ENCODE data around the gene DGKD.

Gene DGKD

GRCh38 chr2:233433029-233433428 is 78.7 kb downstream of the DGKD start:
- no peak for DNase-seq

DNA sequence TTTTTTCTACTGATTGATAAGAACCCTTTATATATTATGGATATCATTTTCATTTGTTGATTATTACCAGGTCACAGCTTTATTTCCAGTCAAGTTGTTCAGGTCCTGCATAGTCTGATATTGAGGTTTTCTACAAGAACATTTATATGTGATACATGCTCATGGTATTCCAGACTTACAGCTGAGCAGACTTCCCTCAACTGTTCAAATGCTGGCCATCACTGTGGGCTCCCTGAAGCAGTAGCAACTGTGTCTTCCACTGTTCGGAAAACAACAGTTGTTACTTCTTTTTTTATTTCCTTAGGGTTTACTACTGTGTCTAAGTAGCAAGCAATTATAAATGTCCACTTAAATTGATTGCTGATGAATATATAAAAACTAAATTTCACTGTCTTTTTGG is 79.5 kb downstream of the DGKD start:
- no peak for DNase-seq

DNA sequence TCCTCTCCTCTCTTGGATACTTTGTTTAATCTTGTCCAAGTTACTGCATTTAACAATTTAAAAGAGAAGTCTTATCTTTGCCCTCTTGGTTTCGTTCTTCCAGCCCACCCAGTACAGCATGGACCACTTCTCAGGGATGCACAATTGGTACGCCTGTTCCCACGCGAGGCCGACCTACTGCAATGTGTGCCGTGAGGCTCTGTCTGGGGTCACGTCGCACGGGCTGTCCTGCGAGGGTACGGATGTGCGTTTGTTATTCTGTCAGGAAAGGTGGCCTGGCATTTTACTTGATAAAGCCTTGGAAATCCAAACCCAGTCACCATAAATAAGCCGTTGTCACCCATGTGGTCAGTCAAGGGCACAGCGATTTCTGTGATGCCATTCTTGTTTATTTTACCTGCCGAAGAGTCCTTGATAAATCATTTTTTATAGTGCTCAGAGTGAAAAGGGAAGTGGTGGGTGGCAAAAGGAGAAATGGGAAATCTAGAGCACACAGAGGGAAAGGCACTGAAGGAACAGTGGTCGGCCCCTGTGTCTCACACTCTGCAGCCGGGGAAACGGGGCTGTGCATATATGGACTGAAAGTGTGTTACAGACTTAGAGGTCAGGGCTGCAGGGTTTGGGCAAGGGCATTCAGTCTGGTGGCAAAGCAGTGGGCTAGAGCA is 80.5 kb downstream of the DGKD start:
- no peak for DNase-seq

GRCh38 chr2:233435436-233436190 is 81.3 kb downstream of the DGKD start:
- no peak for DNase-seq

- DNase-seq, result no peak
These were observed 81.9 kb downstream of the DGKD start for GRCh38 chr2:233436191-233436581.

GRCh38 chr2:233436691-233437438 is 82.6 kb downstream of the DGKD start:
- no peak for DNase-seq

DNA sequence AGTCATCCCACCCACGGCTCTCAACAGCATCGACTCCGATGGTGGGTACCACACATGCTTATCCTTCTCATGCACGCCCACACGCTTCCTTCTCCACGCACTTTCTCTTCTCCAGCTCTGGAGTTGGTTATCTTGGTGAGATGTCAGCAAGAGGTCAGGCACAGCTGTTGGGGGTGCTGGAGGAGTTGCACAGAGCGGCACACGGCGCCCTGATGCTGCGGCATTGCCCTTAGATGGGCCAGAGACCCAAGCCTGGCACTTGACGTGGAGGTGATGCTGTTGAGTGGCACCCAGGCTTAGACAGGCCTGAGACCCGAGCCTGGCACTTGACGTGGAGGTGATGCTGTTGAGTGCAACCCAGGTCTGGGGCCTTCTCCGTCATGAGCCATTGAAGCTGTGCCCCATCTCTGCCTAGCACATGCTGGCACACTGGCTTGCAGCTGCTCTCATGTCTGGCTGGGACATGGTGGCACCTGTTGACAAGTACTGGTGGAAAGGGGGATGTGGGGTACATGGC is 83.2 kb downstream of the DGKD start:
- no peak for DNase-seq

DNA sequence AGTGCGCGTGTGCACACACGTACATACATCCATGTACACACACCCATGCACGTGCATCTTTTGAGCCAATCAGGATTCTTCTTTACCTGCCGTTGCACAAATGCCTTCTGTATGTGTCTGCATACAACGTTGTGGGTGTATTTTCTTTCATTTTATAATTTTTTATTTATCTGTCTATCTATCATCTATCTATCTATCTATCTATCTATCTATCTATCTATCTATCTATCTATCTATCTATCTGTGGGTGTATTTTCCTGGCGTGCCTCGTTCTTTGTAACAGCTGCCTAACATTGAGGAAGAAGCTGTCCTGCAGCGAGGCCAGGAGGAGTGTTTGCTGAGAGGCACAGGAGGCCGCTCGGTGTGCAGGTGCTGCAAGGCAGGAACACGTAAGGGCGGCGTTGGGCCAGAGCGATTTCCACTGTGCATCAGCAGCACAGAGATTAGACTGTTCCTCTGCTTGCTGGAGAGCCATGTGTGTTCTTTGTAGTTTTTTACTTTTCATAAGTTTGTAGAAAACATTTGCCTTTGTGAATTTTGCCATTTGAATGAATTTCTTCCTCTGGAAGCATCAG is 84.4 kb downstream of the DGKD start:
- no peak for DNase-seq

- no peak for DNase-seq
These were observed 84.9 kb downstream of the DGKD start for GRCh38 chr2:233439191-233439590.

DNA sequence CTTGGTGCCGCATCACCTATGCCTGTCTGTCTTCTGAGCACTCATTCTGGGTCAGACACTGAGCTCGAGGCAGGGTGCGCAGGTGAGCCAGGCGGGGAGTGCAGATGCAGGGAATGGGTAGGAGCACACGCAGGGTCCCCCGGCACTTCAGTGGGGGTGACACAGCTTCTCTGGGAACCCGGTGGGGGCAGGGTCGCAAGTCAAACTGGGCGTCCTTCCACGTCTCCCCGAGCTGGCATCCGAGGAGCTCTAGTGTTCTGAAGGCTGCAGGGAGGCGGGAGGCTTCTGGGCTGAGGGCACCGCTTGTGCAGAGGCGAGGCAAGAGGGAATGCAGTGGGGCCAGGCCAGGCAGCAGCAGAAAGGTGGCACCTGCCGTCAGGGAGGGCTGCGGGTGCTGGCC is 86.0 kb downstream of the DGKD start:
- DNase-seq, result no peak

DNA sequence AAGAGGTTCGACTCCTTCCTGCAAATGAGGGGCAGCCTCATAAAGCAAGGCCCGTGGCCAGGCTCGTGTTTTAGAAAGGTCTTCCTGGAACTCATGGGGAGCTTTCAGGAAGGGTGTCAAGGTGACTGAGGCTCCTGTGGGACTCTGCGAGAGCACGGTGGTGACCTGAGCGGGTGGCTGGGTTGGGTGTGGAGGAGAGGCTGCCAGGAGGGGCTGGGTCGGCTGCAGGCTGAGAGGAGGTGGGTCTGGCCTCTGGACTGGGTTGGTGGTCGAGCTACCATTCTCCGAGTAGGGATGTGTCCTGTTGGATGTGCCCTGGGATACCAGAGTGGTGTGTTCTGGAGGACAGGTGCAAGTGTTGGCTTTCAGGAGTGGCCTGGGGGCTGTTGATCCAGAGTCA is 86.4 kb downstream of the DGKD start:
- DNase-seq, result no peak

DNA sequence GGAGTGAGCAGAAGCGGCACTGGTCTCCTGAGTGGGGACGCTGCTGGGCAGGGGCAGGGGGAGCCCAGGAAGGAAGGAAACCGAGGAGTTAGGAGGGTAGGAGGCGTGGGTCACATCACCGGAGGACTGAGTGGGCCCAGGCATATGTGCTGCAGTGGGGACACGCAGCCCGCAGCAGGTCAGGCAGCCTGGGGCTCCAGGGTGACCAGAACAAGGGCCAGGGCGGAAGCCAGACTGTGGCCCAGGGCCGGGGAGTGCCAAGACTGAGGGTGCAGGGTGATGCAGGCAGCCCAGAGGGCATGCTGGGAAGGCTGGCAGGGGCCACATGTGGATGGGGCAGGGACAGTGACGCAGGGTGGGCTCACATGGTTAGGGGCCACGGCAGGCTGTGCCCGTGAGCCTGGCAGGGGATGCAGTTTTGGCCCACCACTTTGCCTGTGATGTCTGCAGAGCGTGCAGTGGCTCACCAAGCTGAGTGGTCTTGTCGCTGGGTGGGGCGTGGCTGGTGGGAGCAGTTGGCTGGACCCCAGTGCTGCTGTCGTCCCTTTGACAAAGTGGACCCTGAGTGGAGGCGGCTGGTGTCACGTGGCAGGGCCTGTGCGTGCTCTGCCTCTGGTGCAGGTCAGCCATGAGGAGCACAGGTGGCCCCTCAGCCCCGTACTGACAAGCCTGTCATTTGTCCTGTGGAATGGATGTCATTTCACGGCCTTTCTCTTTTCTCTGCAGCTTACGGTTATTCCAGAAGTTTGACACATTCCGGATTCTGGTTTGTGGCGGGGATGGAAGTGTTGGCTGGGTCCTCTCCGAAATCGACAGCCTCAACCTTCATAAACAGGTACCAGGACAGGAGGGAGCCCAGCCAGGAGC is 87.1 kb downstream of the DGKD start:
- no peak for DNase-seq

GRCh38 chr2:233442028-233442310 is 87.7 kb downstream of the DGKD start:
- DNase-seq, result no peak

DNA sequence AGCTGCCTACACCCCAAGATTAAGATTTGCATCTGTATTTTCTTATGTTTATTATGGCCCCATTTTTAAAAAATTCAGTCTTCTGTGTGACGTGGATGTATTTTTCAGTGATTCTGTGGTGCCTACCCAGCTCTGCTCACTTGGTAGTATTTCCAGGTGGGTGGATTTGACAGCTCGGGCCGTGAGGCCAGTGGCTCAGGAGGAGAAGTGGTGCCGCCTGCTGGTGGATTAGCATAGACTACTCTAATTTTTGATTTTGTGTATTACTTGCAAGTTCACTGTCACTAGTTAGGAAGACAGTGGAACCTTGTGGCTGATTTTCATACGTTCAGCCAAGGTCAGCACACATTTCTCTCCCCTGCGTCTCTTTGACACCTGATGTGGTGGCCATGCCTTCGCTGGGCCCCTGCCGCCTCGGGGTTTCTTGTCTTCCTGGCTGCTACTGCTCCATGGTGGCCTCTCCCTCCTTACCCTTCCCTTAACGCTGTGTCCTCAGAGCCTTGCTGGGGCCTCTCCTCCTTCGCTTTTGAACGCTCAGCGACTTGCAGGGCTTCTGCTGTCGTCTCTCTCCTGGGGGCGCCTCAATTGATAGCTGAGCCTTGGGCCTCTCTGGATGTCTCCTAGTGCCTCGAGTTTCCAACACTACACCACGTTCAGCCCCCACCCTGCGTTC is 89.4 kb downstream of the DGKD start:
- DNase-seq, result no peak

DNA sequence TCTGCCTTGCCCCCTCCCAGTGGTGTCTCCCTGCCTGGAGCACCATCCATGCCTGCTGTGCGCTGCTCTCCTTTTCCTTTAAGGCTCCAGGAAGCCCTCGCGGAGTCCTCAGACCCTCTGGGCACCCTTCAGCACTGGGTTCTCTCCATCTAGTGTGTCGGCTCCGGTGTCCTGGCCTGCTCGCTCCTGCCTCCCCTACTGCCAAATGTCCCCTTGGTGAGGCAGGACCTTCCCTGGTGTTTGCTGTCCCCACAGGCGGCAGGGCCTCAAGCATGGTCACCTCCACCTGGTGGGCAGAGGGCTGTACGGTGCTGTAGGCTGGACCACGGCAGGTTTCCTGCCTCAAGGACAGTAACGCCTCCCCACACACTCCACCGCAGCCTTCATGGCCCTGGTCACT is 90.2 kb downstream of the DGKD start:
- DNase-seq, result no peak

- DNase-seq, result no peak
These were observed 91.0 kb downstream of the DGKD start for GRCh38 chr2:233445152-233445830.

DNA sequence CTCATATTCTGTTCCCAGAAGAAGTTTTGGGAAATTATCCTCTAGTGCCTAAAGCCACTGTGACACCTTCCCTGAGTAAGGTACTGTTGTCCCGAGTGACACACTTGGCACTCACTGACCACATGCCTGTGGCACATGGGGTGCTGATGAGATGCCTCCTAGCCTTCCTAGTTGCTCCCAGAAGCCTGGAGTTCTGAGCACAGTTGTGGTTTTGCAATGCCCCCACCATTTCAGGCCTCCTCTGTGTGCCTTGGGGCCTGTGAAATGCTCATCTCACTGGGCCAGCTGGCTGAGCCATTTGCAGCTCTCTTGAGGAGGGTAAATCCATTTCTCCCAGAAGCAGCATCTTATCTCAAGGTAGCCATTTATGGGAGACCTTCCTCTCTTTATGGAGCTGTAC is 91.8 kb downstream of the DGKD start:
- DNase-seq, result no peak

DNA sequence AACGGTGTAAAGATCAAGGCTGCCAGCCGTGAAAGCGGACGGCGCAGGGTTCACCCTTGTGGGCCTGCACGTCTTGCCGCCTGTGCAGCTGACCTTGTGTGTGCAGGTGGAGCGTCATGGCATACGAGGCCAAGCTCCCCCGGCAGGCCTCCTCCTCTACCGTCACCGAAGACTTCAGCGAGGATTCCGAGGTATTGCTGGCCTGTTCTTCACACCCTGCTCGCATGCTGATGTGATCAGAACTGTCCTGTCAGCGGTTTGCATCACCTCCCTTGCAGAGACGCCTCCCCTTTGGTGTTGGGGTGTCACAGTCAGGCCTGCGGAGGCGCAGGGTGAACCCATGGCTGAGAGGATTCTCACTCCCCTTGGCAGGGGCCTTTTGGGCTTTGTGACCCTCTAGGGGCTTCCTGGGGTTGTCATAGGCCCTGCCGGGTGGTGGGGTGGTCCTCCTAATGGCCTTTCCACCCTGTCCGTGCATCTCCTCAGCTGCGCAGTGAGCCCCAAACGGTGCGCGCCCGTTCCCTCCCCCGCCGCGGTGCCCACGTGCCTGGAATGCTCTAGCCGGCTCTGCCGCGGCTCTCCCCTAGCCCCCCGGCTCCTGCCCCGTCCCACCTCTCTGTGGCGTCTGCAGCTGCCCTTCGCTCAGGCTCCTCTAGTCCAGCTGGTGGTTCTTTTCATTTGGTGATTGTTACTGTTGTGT is 92.5 kb downstream of the DGKD start:
- DNase-seq, result no peak

- no peak for DNase-seq
These were observed 93.4 kb downstream of the DGKD start for GRCh38 chr2:233447506-233448219.

DNA sequence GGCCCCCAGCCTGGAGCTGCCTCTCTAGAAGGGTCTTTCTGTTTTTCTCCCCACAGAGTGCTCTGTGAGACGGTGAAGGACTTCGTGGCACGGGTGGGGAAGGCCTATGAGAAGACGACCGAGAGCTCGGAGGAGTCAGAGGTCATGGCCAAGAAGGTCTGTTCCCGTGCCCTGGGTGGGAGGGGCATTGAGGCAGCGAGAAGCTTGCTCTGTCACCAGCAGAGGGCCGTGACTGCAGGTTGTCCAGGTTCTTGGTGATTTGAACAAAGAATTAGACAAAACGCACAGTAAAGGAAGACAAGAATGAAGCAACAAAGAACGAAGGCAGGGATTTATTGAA is 93.9 kb downstream of the DGKD start:
- no peak for DNase-seq

Measured in NCI-H524 treated with DMSO at 0.1 percent for 48 hours (cell line).